PFSK-1 (cell line): Measurements from ENCODE around the gene REEP5.

Experiments used
- POLR2AphosphoS5 ChIP-seq: IDR thresholded peaks from 2 replicates; pipeline ENCODE4 v1.6.1; 2012; ENCODE audit warnings: low read depth, mild to moderate bottlenecking, control low read depth, low read length, moderate library complexity
- REST ChIP-seq, 2 experiments: IDR thresholded peaks; 2 replicates each; pipeline versions ENCODE4 v1.6.1 to v1.8.0; 2011 to 2012; ENCODE audit warnings: low read depth in 2 of 2, low read length in 2 of 2, control low read depth in 1 of 2, inconsistent platforms in 1 of 2, mild to moderate bottlenecking in 1 of 2, moderate library complexity in 1 of 2; ENCODE audit not compliant: insufficient read depth in 1 of 2
- SIN3A ChIP-seq: IDR thresholded peaks from 2 replicates; pipeline ENCODE4 v1.6.1; 2012; ENCODE audit warnings: mild to moderate bottlenecking, low read length, moderate library complexity, borderline replicate concordance; ENCODE audit not compliant: insufficient read depth
- TAF1 ChIP-seq: IDR thresholded peaks from 2 replicates; pipeline ENCODE4 v1.6.1; 2012; ENCODE audit warnings: low read length, control low read depth, borderline replicate concordance; ENCODE audit not compliant: insufficient read depth

- TF ChIP-seq REST (IDR thresholded peaks at IDR 0.05; ENCODE audit: insufficient read depth in 1 of 2, low read depth in 2 of 2, low read length in 2 of 2) = no peak
- TF ChIP-seq TAF1 = no peak
- TF ChIP-seq POLR2AphosphoS5 = no peak
- no peak for TF ChIP-seq SIN3A
Measured at GRCh38 chr5:112917453-112917995, 4.5 kb downstream of the REEP5 start.
